Measurements from ENCODE around the gene COL16A1.

COL16A1 gene

GRCh38 chr1:31643976-31644559, 59.7 kb downstream of the COL16A1 start:
- no peak for DNase-seq (ENCODE audit: low read depth, low spot score)
- Histone ChIP-seq H3K4me1 (ENCODE audit: insufficient read depth, insufficient read length) (peaks cover 14% of the 10 kb centered on the region), H3K4me3 (ENCODE audit: insufficient read length, low read depth) (peak overlapping the region; percentile 96), H3K36me3 (ENCODE audit: insufficient read depth, insufficient read length, low read length) (peaks cover 27% of the 10 kb centered on the region), H3K9ac (ENCODE audit: insufficient read length, low read depth) (peak overlapping the region; percentile 97), H3K9me3 (ENCODE audit: insufficient read depth, low read length) (no peaks in the 10 kb centered on the region), H3K27me3 (ENCODE audit: insufficient read depth, insufficient read length) (no peaks in the 10 kb centered on the region)
- no peak for TF ChIP-seq YY1 (IDR thresholded peaks at IDR 0.05; ENCODE audit: insufficient read depth, insufficient read length)
- TF ChIP-seq ZNF274 (IDR thresholded peaks at IDR 0.05; ENCODE audit: low read depth, low read length), result no peak
- no peak for TF ChIP-seq SUZ12 (IDR thresholded peaks at IDR 0.05; ENCODE audit: extremely low read depth, insufficient read depth, insufficient read length)

DNA sequence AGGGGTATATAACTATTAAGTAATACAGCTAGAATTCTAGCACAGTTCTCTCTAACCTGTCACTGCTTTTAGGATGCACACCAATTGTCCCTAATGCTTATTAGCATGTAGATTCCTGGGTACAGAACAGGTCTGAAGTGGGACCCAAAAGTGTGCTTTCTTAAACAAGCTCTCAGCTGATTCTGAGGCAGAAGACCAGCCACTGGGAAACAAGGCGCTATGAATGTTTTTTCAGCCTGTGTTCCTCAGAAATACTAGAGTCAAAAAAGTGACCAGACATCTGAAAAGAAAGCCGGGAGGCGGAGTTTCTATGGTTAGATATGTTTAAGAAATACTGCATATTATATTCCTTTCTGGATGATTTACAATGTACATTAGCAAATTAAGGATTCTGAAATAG, 60.9 kb downstream of the COL16A1 start:
- TF ChIP-seq SUZ12 (IDR thresholded peaks at IDR 0.05; ENCODE audit: extremely low read depth, insufficient read depth, insufficient read length) (no peak), ZNF274 (IDR thresholded peaks at IDR 0.05; ENCODE audit: low read depth, low read length) (no peak), YY1 (IDR thresholded peaks at IDR 0.05; ENCODE audit: insufficient read depth, insufficient read length) (no peak)
- Histone ChIP-seq H3K36me3 (ENCODE audit: insufficient read depth, insufficient read length, low read length) (peaks cover 32% of the 10 kb centered on the region), H3K4me1 (ENCODE audit: insufficient read depth, insufficient read length) (peaks cover 17% of the 10 kb centered on the region), H3K9ac (ENCODE audit: insufficient read length, low read depth) (no peak overlapping the region), H3K4me3 (ENCODE audit: insufficient read length, low read depth) (no peak overlapping the region), H3K27me3 (ENCODE audit: insufficient read depth, insufficient read length) (no peaks in the 10 kb centered on the region), H3K9me3 (ENCODE audit: insufficient read depth, low read length) (no peaks in the 10 kb centered on the region)
- DNase-seq (ENCODE audit: low read depth, low spot score), result no peak

GRCh38 chr1:31642366-31642765, 61.5 kb downstream of the COL16A1 start:
- Histone ChIP-seq H3K4me3 (ENCODE audit: insufficient read length, low read depth) (no peak overlapping the region), H3K9ac (ENCODE audit: insufficient read length, low read depth) (peak overlapping the region; percentile 18), H3K4me1 (ENCODE audit: insufficient read depth, insufficient read length) (peaks cover 17% of the 10 kb centered on the region), H3K9me3 (ENCODE audit: insufficient read depth, low read length) (no peaks in the 10 kb centered on the region), H3K36me3 (ENCODE audit: insufficient read depth, insufficient read length, low read length) (peaks cover 36% of the 10 kb centered on the region), H3K27me3 (ENCODE audit: insufficient read depth, insufficient read length) (no peaks in the 10 kb centered on the region)
- DNase-seq (ENCODE audit: low read depth, low spot score), result no peak
- TF ChIP-seq YY1 (IDR thresholded peaks at IDR 0.05; ENCODE audit: insufficient read depth, insufficient read length) (no peak), SUZ12 (IDR thresholded peaks at IDR 0.05; ENCODE audit: extremely low read depth, insufficient read depth, insufficient read length) (no peak)

DNA sequence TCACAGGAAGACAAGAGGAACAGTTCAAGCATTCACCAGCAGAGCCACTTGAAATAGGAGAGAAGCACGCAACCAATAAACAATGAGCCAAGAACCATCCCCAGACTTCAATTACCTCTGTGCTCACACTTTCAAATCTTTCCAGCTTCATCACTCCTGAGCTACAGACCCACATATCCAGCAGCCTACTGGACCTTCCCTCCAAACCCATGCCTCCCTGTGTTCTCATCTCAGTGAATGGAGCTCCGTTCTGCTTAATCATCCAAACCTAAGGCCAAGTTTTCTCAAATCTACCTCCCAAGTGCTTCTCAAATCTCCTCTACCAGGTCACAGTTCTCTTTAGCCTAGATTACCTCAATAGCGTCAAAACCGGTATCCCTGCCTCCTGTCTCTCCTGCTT, 62.9 kb downstream of the COL16A1 start:
- peaks cover 17% of the 10 kb centered on the region for H3K4me1 ChIP-seq (ENCODE audit: insufficient read depth, insufficient read length)
- no peaks in the 10 kb centered on the region for H3K9me3 ChIP-seq (ENCODE audit: insufficient read depth, low read length)
- H3K4me3 ChIP-seq (ENCODE audit: insufficient read length, low read depth), result no peak overlapping the region
- DNase-seq (ENCODE audit: low read depth, low spot score), result no peak
- no peaks in the 10 kb centered on the region for H3K27me3 ChIP-seq (ENCODE audit: insufficient read depth, insufficient read length)
- TF ChIP-seq ZNF274 (IDR thresholded peaks at IDR 0.05; ENCODE audit: low read depth, low read length), result no peak
- TF ChIP-seq SUZ12 (IDR thresholded peaks at IDR 0.05; ENCODE audit: extremely low read depth, insufficient read depth, insufficient read length), result no peak
- TF ChIP-seq YY1 (IDR thresholded peaks at IDR 0.05; ENCODE audit: insufficient read depth, insufficient read length), result no peak
- peaks cover 38% of the 10 kb centered on the region for H3K36me3 ChIP-seq (ENCODE audit: insufficient read depth, insufficient read length, low read length)
- H3K9ac ChIP-seq (ENCODE audit: insufficient read length, low read depth), result no peak overlapping the region

DNA sequence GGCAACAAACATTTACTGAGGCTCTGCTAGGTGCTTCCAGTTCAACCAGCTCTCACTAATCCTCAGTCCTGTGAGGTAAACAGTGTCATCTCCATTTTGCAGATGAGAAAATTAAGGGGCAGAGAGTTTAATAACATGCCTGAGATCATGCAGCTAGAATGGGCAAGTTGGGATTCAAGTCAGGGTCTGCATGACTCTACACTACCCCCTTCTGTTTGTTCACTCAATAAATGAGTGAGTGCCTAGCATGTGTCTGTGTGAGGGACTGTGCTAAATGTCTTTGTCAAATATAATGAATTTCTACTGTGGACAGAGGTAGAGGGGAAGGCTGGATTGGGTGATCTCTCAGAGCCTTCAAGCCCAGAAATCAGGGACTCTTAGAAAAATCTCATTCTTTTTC, 63.6 kb downstream of the COL16A1 start:
- no peak overlapping the region for H3K4me3 ChIP-seq (ENCODE audit: insufficient read length, low read depth)
- H3K36me3 ChIP-seq (ENCODE audit: insufficient read depth, insufficient read length, low read length), result peaks cover 43% of the 10 kb centered on the region
- TF ChIP-seq ZNF274 (IDR thresholded peaks at IDR 0.05; ENCODE audit: low read depth, low read length), result no peak
- no peak for TF ChIP-seq SUZ12 (IDR thresholded peaks at IDR 0.05; ENCODE audit: extremely low read depth, insufficient read depth, insufficient read length)
- no peak for TF ChIP-seq YY1 (IDR thresholded peaks at IDR 0.05; ENCODE audit: insufficient read depth, insufficient read length)
- no peaks in the 10 kb centered on the region for H3K27me3 ChIP-seq (ENCODE audit: insufficient read depth, insufficient read length)
- no peak overlapping the region for H3K9ac ChIP-seq (ENCODE audit: insufficient read length, low read depth)
- H3K9me3 ChIP-seq (ENCODE audit: insufficient read depth, low read length), result no peaks in the 10 kb centered on the region
- peaks cover 17% of the 10 kb centered on the region for H3K4me1 ChIP-seq (ENCODE audit: insufficient read depth, insufficient read length)
- no peak for DNase-seq (ENCODE audit: low read depth, low spot score)

DNA sequence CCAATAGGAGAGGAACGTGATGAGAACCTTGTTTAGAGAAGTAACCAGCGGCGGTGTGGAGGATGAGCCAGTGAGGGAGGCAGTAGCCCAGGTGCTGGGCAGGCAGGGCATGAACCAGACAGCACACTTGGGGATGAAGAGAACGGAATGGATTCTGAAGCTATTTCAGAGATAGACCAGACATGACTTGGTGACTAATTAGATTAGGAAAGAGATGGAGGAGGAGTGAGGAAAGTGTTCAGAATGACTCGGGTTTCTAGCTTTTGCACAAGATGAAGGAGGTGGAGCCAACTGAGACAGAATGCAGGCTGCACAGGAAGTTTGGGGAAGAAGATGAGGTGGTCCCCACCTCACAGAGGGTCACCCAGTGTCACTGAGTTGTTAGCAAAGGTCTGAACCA, 64.3 kb downstream of the COL16A1 start:
- Histone ChIP-seq H3K4me3 (ENCODE audit: insufficient read length, low read depth) (no peak overlapping the region), H3K9ac (ENCODE audit: insufficient read length, low read depth) (no peak overlapping the region), H3K27me3 (ENCODE audit: insufficient read depth, insufficient read length) (no peaks in the 10 kb centered on the region), H3K4me1 (ENCODE audit: insufficient read depth, insufficient read length) (peaks cover 17% of the 10 kb centered on the region), H3K9me3 (ENCODE audit: insufficient read depth, low read length) (no peaks in the 10 kb centered on the region), H3K36me3 (ENCODE audit: insufficient read depth, insufficient read length, low read length) (peaks cover 49% of the 10 kb centered on the region)
- TF ChIP-seq SUZ12 (IDR thresholded peaks at IDR 0.05; ENCODE audit: extremely low read depth, insufficient read depth, insufficient read length) (no peak), YY1 (IDR thresholded peaks at IDR 0.05; ENCODE audit: insufficient read depth, insufficient read length) (no peak), ZNF274 (IDR thresholded peaks at IDR 0.05; ENCODE audit: low read depth, low read length) (no peak)
- no peak for DNase-seq (ENCODE audit: low read depth, low spot score)

DNA sequence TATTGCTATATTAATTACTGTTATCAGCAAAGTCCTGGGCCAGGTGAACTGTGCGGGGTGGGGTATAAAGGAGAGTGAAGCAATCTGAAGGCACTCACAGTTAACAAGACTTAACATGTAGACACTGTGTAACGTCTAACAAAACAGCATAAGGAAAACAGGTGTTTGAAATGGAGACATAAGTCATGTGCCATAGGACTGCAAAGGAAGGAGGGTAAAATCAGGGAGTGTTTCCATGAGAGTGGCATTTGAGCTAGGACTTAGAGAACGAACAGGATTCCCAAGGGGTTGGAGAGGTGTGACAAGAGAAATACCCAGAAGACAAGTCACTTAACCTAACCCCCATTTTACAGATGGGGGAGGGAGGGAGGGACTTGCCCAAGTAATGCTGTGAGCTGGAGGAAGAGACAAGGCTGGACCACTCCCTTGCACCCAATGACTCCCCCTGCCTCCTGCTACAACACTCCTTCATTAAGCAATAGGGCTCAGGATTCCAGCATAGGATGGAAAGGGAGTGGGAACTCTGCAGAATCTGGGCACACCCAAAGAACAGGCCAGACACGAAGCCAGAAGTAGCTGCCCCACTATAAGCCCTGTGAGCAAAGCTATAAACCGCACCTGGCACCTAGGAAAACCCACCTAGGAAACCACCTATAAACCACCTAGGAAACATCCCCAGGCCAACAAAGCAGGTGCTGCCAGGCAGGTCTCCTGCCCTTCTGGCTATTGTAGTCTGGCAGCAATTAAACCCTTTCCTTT, 65.7 kb downstream of the COL16A1 start:
- no peaks in the 10 kb centered on the region for H3K27me3 ChIP-seq (ENCODE audit: insufficient read depth, insufficient read length)
- no peaks in the 10 kb centered on the region for H3K9me3 ChIP-seq (ENCODE audit: insufficient read depth, low read length)
- peaks cover 52% of the 10 kb centered on the region for H3K36me3 ChIP-seq (ENCODE audit: insufficient read depth, insufficient read length, low read length)
- H3K4me1 ChIP-seq (ENCODE audit: insufficient read depth, insufficient read length), result peaks cover 14% of the 10 kb centered on the region
- TF ChIP-seq SUZ12 (IDR thresholded peaks at IDR 0.05; ENCODE audit: extremely low read depth, insufficient read depth, insufficient read length), result no peak
- TF ChIP-seq ZNF274 (IDR thresholded peaks at IDR 0.05; ENCODE audit: low read depth, low read length), result no peak
- no peak for TF ChIP-seq YY1 (IDR thresholded peaks at IDR 0.05; ENCODE audit: insufficient read depth, insufficient read length)
- H3K9ac ChIP-seq (ENCODE audit: insufficient read length, low read depth), result no peak overlapping the region
- no peak overlapping the region for H3K4me3 ChIP-seq (ENCODE audit: insufficient read length, low read depth)
- no peak for DNase-seq (ENCODE audit: low read depth, low spot score)
